GM18909 (cell line): Measurements from ENCODE around the gene CFAP73.

Experiments used
- ATAC-seq: cut with Tn5 transposase; IDR thresholded peaks from one replicate; pipeline ENCODE4 v1.9.1; 2021; ENCODE audit warnings: mild to moderate bottlenecking; ENCODE audit not compliant: unreplicated experiment, poor library complexity

CFAP73 gene

GRCh38 chr12:113207613-113208040 is 58.1 kb downstream of the CFAP73 start:
- no peak for ATAC-seq

GRCh38 chr12:113208041-113208934 is 58.8 kb downstream of the CFAP73 start:
- peak; percentile 79 for ATAC-seq
